MM.1S (cell line): ENCODE measurements around the gene TRIM75.
A peak's percentile ranks its signal among the peaks of the same experiment; 100 is the strongest.
"Not testable (repeated sequence)": the region's sequence is repeated elsewhere in the genome, so short reads cannot be mapped to it uniquely, and the experiment has no call there.

ENCODE experiments used
- DNase-seq: peaks from one replicate; pipeline ENCODE4 v3.0.0-alpha.2; 2015
- H2AFZ ChIP-seq: fragments of 300-600 bp; sonication (generic); 2 replicates; pipeline ENCODE4 v1.6.0; 2016; ENCODE audit warnings: antibody characterized with exemption, low read length
- H3F3A ChIP-seq: fragments of 300-600 bp; sonication (generic); 2 replicates; pipeline ENCODE4 v1.6.1; 2016; ENCODE audit warnings: mild to moderate bottlenecking, antibody characterized with exemption, low read length, moderate library complexity, mixed read lengths; ENCODE audit not compliant: insufficient read depth
- H3K27ac ChIP-seq: fragments of 300-600 bp; sonication (generic); 2 replicates; pipeline ENCODE4 v1.5.1; 2016; ENCODE audit warnings: mild to moderate bottlenecking, low read length
- H3K27me3 ChIP-seq: fragments of 300-600 bp; sonication (generic); replicated peaks from 2 replicates; pipeline ENCODE4 v1.6.0; 2016; ENCODE audit warnings: low read length; ENCODE audit not compliant: insufficient read depth
- H3K36me3 ChIP-seq: fragments of 300-600 bp; sonication (generic); replicated peaks from 2 replicates; pipeline ENCODE4 v1.6.1; 2016; ENCODE audit warnings: mild to moderate bottlenecking, low read length, mixed read lengths; ENCODE audit not compliant: insufficient read depth
- H3K4me1 ChIP-seq: fragments of 300-600 bp; sonication (generic); 2 replicates; pipeline ENCODE4 v1.6.1; 2016; ENCODE audit warnings: low read length, mixed read lengths
- H3K4me2 ChIP-seq: fragments of 300-600 bp; sonication (generic); 2 replicates; pipeline ENCODE4 v1.6.0; 2016; ENCODE audit warnings: low read depth, low read length
- H3K4me3 ChIP-seq: fragments of 300-600 bp; sonication (generic); 2 replicates; pipeline ENCODE4 v1.5.1; 2016; ENCODE audit warnings: low read length, mixed read lengths
- H3K79me2 ChIP-seq: fragments of 300-600 bp; sonication (generic); 2 replicates; pipeline ENCODE4 v1.6.1; 2016; ENCODE audit warnings: mixed run types, low read length, mixed read lengths
- H3K9ac ChIP-seq: fragments of 300-600 bp; sonication (generic); 2 replicates; pipeline ENCODE4 v1.6.1; 2016; ENCODE audit warnings: low read length, mixed read lengths
- H3K9me2 ChIP-seq: fragments of 300-600 bp; sonication (generic); replicated peaks from 2 replicates; pipeline ENCODE4 v1.6.1; 2016; ENCODE audit warnings: mild to moderate bottlenecking, low read length, mixed read lengths; ENCODE audit not compliant: insufficient read depth
- H3K9me3 ChIP-seq: fragments of 300-600 bp; sonication (generic); replicated peaks from 2 replicates; pipeline ENCODE4 v1.6.1; 2016; ENCODE audit warnings: mild to moderate bottlenecking, low read length, mixed read lengths; ENCODE audit not compliant: insufficient read depth
- H4K20me1 ChIP-seq: fragments of 300-600 bp; sonication (generic); 2 replicates; pipeline ENCODE4 v1.6.1; 2016; ENCODE audit warnings: mild to moderate bottlenecking, low read length, moderate library complexity, mixed read lengths; ENCODE audit not compliant: insufficient read depth
- CTCF ChIP-seq: fragments of 300-600 bp; sonication (generic); IDR thresholded peaks from 2 replicates; pipeline ENCODE4 v1.5.1; 2016; ENCODE audit warnings: antibody characterized with exemption, low read length, mixed read lengths
- EZH2 ChIP-seq: fragments of 300-600 bp; sonication (generic); optimal IDR thresholded peaks from 2 replicates; pipeline ENCODE3; 2017; ENCODE audit warnings: low read depth, mild to moderate bottlenecking, antibody characterized with exemption, low read length, mixed read lengths
- EZH2phosphoT487 ChIP-seq: fragments of 300-600 bp; sonication (generic); IDR thresholded peaks from 2 replicates; pipeline ENCODE4 v1.6.1; 2018; ENCODE audit warnings: antibody characterized with exemption, low read length

TRIM75 gene

DNA sequence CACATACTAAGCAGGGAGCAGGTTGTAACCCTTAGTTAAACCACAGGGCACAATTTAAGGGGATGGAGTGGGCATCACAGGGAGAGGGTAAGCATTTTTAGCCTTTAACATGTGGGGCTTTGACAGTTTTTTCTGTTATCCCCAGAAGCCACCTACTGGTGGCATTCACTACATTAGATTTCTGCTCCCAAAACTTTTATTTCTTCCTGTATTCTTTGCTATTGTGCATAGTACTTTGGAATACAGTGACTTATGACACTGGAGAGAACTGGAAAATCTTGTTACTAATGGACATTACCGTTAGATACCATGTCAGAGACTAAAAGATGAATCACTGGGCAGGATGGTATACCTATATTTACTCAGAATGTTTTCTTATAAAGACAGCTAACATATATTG is 7.3 kb downstream of the TRIM75 start:
- Histone ChIP-seq H3K79me2 (no peaks in the 10 kb centered on the region), H3K9me2 (no peaks in the 10 kb centered on the region), H2AFZ (no peak overlapping the region), H3K36me3 (no peaks in the 10 kb centered on the region), H3K9me3 (no peaks in the 10 kb centered on the region), H4K20me1 (no peaks in the 10 kb centered on the region), H3K4me3 (no peak overlapping the region), H3K9ac (no peak overlapping the region), H3K4me1 (no peaks in the 10 kb centered on the region), H3F3A (no peaks in the 10 kb centered on the region), H3K27ac (no peak overlapping the region), H3K4me2 (no peak overlapping the region), H3K27me3 (no peaks in the 10 kb centered on the region)
- no peak for DNase-seq
- TF ChIP-seq EZH2phosphoT487 (no peak), EZH2 (no peak), CTCF (peak; percentile 34)

GRCh38 chr4:165070560-165070959 is 16.9 kb downstream of the TRIM75 start:
- no peaks in the 10 kb centered on the region for H3F3A ChIP-seq
- DNase-seq, result peak; percentile 60
- H3K36me3 ChIP-seq, result no peaks in the 10 kb centered on the region
- H3K27ac ChIP-seq, result peak overlapping the region; percentile 6; the same call in 1 of the 2 replicates
- no peaks in the 10 kb centered on the region for H3K79me2 ChIP-seq
- H3K9ac ChIP-seq, result no peak overlapping the region
- H3K27me3 ChIP-seq, result no peaks in the 10 kb centered on the region
- peak overlapping the region; percentile 26; the same call in 1 of the 2 replicates for H2AFZ ChIP-seq
- H3K9me2 ChIP-seq, result no peaks in the 10 kb centered on the region
- peak overlapping the region; percentile 14 for H3K4me2 ChIP-seq
- H3K4me3 ChIP-seq, result no peak overlapping the region
- no peaks in the 10 kb centered on the region for H4K20me1 ChIP-seq
- 0 out of 2 replicates have a peak, but pooled peaks cover 11% of the 10 kb centered on the region for H3K4me1 ChIP-seq
- no peak for TF ChIP-seq EZH2phosphoT487
- no peak for TF ChIP-seq CTCF
- no peak for TF ChIP-seq EZH2
- no peaks in the 10 kb centered on the region for H3K9me3 ChIP-seq

DNA sequence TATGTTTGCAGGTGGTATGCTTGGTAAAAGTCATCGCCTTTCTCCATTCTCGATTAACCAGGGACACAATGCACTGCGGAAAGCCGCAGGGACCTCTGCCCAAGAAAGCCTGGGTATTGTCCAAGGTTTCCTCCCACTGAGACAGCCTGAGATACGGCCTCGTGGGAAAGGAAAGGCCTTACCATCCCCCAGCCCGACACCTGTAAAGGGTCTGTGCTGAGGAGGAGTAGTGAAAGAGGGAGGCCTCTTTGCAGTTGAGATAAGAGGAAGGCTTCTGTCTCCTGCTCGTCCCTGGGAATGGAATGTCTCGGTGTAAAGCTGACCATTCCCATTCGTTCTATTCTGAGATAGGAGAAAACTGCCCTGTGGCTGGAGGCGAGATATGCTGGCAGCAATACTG is 19.7 kb downstream of the TRIM75 start:
- not testable (repeated sequence) for H3K4me3 ChIP-seq, H3K36me3 ChIP-seq, H3K79me2 ChIP-seq, DNase-seq, H3F3A ChIP-seq, H3K9me3 ChIP-seq, H3K4me2 ChIP-seq, H3K9ac ChIP-seq, H4K20me1 ChIP-seq, H3K9me2 ChIP-seq, H2AFZ ChIP-seq, H3K27me3 ChIP-seq, H3K27ac ChIP-seq
- H3K4me1 ChIP-seq, result peaks cover 18% of the 10 kb centered on the region

DNA sequence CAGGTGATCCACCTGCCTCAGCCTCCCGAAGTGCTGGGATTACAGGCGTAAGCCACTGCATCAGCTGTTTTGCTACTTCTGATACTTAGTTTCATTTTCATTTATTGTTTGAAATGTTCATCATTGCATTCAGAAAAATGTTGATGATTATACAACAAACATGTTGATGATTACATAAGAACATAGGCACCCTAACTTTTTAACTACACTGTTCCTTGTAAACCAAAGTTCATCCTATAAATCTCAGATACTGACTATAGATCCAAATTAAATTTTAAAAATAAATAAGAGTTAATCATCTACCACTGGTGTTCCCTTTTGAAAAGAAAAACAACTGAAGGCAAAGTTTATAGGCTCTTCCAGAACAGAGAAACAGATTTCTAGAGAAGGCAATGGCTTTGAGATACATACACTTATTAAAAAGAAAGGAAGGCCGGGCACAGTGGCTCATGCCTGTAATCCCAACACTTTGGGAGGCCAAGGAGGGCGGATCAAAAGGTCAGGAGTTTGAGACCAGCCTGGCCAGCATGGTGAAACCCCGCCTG is 23.4 kb downstream of the TRIM75 start:
- no peaks in the 10 kb centered on the region for H3K27me3 ChIP-seq
- TF ChIP-seq CTCF, result no peak
- no peak for TF ChIP-seq EZH2
- no peak for TF ChIP-seq EZH2phosphoT487
- H3K27ac ChIP-seq, result no peak overlapping the region
- H3K4me1 ChIP-seq, result peaks cover 21% of the 10 kb centered on the region
- H3F3A ChIP-seq, result peaks cover 11% of the 10 kb centered on the region; the same call in 1 of the 2 replicates
- no peak overlapping the region for H3K4me3 ChIP-seq
- H3K9me2 ChIP-seq, result no peaks in the 10 kb centered on the region
- no peak overlapping the region for H3K4me2 ChIP-seq
- no peak overlapping the region for H3K9ac ChIP-seq
- H3K79me2 ChIP-seq, result no peaks in the 10 kb centered on the region
- no peaks in the 10 kb centered on the region for H3K36me3 ChIP-seq
- DNase-seq, result peak; percentile 44
- no peaks in the 10 kb centered on the region for H4K20me1 ChIP-seq
- no peak overlapping the region for H2AFZ ChIP-seq
- no peaks in the 10 kb centered on the region for H3K9me3 ChIP-seq
